H9 (cell line): ENCODE results near the gene GLRA2. TPM values are rescaled to one million over a fixed set of nuclear protein-coding genes. Genes with fewer than 3 reads are reported as not detected.

Experiments used
- DNase-seq: peaks from one replicate; pipeline ENCODE4 v3.0.0-alpha.2; 2017
- H2AFZ ChIP-seq: one replicate; pipeline ENCODE4 v1.6.1; 2013; ENCODE audit warnings: mild to moderate bottlenecking, low read length, control low read depth, moderate library complexity
- H2AK5ac ChIP-seq: 2 replicates; pipeline ENCODE4 v1.6.1; 2013; ENCODE audit warnings: low read length, control low read depth, mixed read lengths; ENCODE audit not compliant: insufficient read length
- H2BK120ac ChIP-seq: one replicate; pipeline ENCODE4 v1.6.1; 2013; ENCODE audit warnings: low read depth, mild to moderate bottlenecking, low read length, control low read depth, inconsistent platforms; ENCODE audit not compliant: poor library complexity, severe bottlenecking
- H2BK12ac ChIP-seq: 2 replicates; pipeline ENCODE4 v1.6.1; 2013; ENCODE audit warnings: low read length, control low read depth, mixed read lengths, low read depth; ENCODE audit not compliant: insufficient read length
- H2BK15ac ChIP-seq: 2 replicates; pipeline ENCODE4 v1.6.1; 2013; ENCODE audit warnings: low read depth, low read length, control low read depth
- H2BK20ac ChIP-seq: one replicate; pipeline ENCODE4 v1.6.1; 2013; ENCODE audit warnings: low read depth, mild to moderate bottlenecking, low read length, control low read depth, inconsistent platforms; ENCODE audit not compliant: poor library complexity, severe bottlenecking
- H2BK5ac ChIP-seq: 2 replicates; pipeline ENCODE4 v1.6.1; 2013; ENCODE audit warnings: low read length, control low read depth, mixed read lengths; ENCODE audit not compliant: insufficient read length
- H3K14ac ChIP-seq: 2 replicates; pipeline ENCODE4 v1.6.1; 2013; ENCODE audit warnings: low read length, control low read depth; ENCODE audit not compliant: insufficient read depth
- H3K18ac ChIP-seq: 2 replicates; pipeline ENCODE4 v1.6.1; 2013; ENCODE audit warnings: low read depth, mild to moderate bottlenecking, mixed read lengths, low read length, control low read depth; ENCODE audit not compliant: insufficient read length
- H3K23ac ChIP-seq: 2 replicates; pipeline ENCODE4 v1.6.1; 2013; ENCODE audit warnings: low read length, control low read depth, mixed read lengths, low read depth; ENCODE audit not compliant: insufficient read length
- H3K23me2 ChIP-seq: 2 replicates; pipeline ENCODE4 v1.6.1; 2013; ENCODE audit warnings: low read depth, mild to moderate bottlenecking, mixed read lengths, low read length, control low read depth; ENCODE audit not compliant: insufficient read length, poor library complexity, severe bottlenecking
- H3K27ac ChIP-seq: 2 replicates; pipeline ENCODE4 v1.5.1; 2013; ENCODE audit warnings: low read length, control low read depth, mixed read lengths, low read depth; ENCODE audit not compliant: insufficient read length
- H3K27me3 ChIP-seq: 2 replicates; pipeline ENCODE4 v1.6.1; 2013; ENCODE audit warnings: low read length, control low read depth, inconsistent platforms; ENCODE audit not compliant: insufficient read depth
- H3K4ac ChIP-seq: 2 replicates; pipeline ENCODE4 v1.6.1; 2013; ENCODE audit warnings: low read depth, mild to moderate bottlenecking, control low read depth, inconsistent platforms, low read length, moderate library complexity
- H3K4me1 ChIP-seq: 2 replicates; pipeline ENCODE4 v1.6.1; 2013; ENCODE audit warnings: low read length, control low read depth, inconsistent platforms; ENCODE audit not compliant: insufficient read depth
- H3K4me2 ChIP-seq: 2 replicates; pipeline ENCODE4 v1.6.1; 2013; ENCODE audit warnings: low read length, control low read depth, mixed read lengths; ENCODE audit not compliant: insufficient read length, insufficient read depth
- H3K56ac ChIP-seq: 2 replicates; pipeline ENCODE4 v1.6.1; 2013; ENCODE audit warnings: low read depth, mild to moderate bottlenecking, mixed read lengths, low read length, control low read depth; ENCODE audit not compliant: insufficient read length
- H3K79me1 ChIP-seq: 2 replicates; pipeline ENCODE4 v1.6.1; 2013; ENCODE audit warnings: low read depth, mild to moderate bottlenecking, moderate library complexity, low read length, control low read depth, inconsistent platforms; ENCODE audit not compliant: insufficient read depth, poor library complexity, severe bottlenecking
- H3K79me2 ChIP-seq: 2 replicates; pipeline ENCODE4 v1.6.1; 2013; ENCODE audit warnings: low read length, control low read depth, inconsistent platforms; ENCODE audit not compliant: insufficient read depth
- H3K9ac ChIP-seq: 2 replicates; pipeline ENCODE4 v1.6.1; 2013; ENCODE audit warnings: low read length, control low read depth, mixed read lengths; ENCODE audit not compliant: insufficient read length; ENCODE audit errors: extremely low read depth
- H3K9me3 ChIP-seq: one replicate; pipeline ENCODE4 v1.6.1; 2013; ENCODE audit warnings: low read depth, low read length, inconsistent platforms; ENCODE audit not compliant: control insufficient read depth
- H3T11ph ChIP-seq: one replicate; pipeline ENCODE4 v1.6.1; 2013; ENCODE audit warnings: mild to moderate bottlenecking, low read length, control low read depth, inconsistent platforms
- H4K20me1 ChIP-seq: one replicate; pipeline ENCODE4 v1.6.1; 2013; ENCODE audit not compliant: control insufficient read depth, insufficient read length, insufficient read depth
- H4K5ac ChIP-seq: 2 replicates; pipeline ENCODE4 v1.6.1; 2013; ENCODE audit warnings: low read depth, mild to moderate bottlenecking, mixed read lengths, low read length, control low read depth; ENCODE audit not compliant: insufficient read length
- H4K8ac ChIP-seq: replicated peaks from 2 replicates; pipeline ENCODE4 v1.6.1; 2013; ENCODE audit warnings: low read length, control low read depth, mixed read lengths, low read depth; ENCODE audit not compliant: insufficient read length
- H4K91ac ChIP-seq: 2 replicates; pipeline ENCODE4 v1.6.1; 2013; ENCODE audit warnings: low read depth, mild to moderate bottlenecking, moderate library complexity, mixed read lengths, low read length, control low read depth; ENCODE audit not compliant: insufficient read length
- H3K27ac Mint-ChIP-seq, 3 experiments: 2 replicates in 2 of 3; 3 replicates in 1 of 3; pipeline ENCODE4 v1.8.0; 2020 to 2021; ENCODE audit warnings: mixed read lengths in 3 of 3, mild to moderate bottlenecking in 1 of 3, moderate library complexity in 1 of 3
- H3K27me3 Mint-ChIP-seq: 2 replicates; pipeline ENCODE4 v1.8.0; 2021; ENCODE audit warnings: low read depth, mild to moderate bottlenecking, moderate library complexity, mixed read lengths
- H3K36me3 Mint-ChIP-seq, 3 experiments: 2 replicates in 2 of 3; 3 replicates in 1 of 3; pipeline ENCODE4 v1.8.0; 2020 to 2021; ENCODE audit warnings: low read depth in 3 of 3, mixed read lengths in 3 of 3; ENCODE audit not compliant: insufficient read depth in 1 of 3
- H3K4me1 Mint-ChIP-seq, 2 experiments: 2 replicates each; pipeline ENCODE4 v1.8.0; 2020; ENCODE audit warnings: mixed read lengths in 2 of 2
- H3K4me3 Mint-ChIP-seq, 2 experiments: 2 replicates in 1 of 2; 3 replicates in 1 of 2; pipeline ENCODE4 v1.8.0; 2020 to 2021; ENCODE audit warnings: mild to moderate bottlenecking in 2 of 2, mixed read lengths in 2 of 2, moderate library complexity in 1 of 2
- H3K9me3 Mint-ChIP-seq, 2 experiments: 2 replicates in 1 of 2; 3 replicates in 1 of 2; pipeline ENCODE4 v1.8.0; 2020; ENCODE audit warnings: mild to moderate bottlenecking in 2 of 2, mixed read lengths in 2 of 2, moderate library complexity in 1 of 2
- CTCF ChIP-seq: fragments of 200-600 bp; sonication (generic); conservative IDR thresholded peaks from 3 replicates; pipeline ENCODE4 v1.8.0; 2021; ENCODE audit warnings: antibody characterized with exemption, mild to moderate bottlenecking
- WGBS: extraction: QIAGEN DNeasy Blood & Tissue Kit; methylation state at CpG from one replicate; pipeline ENCODE4 v1.1.7; 2013; ENCODE audit warnings: missing lambda C conversion rate, low lambda C conversion rate, mixed read lengths; ENCODE audit not compliant: insufficient read length; ENCODE audit errors: extremely low coverage; 5-methylcytosine and 5-hydroxymethylcytosine counted together
- total RNA-seq: library from RNA; stranded (reverse); gene quantifications from 2 replicates; pipeline ENCODE4 v1.2.1, GENCODE V29; 2021

GLRA2 gene
- total RNA-seq, 1 experiment from 2014 or later = not detected

GRCh38 chrX:14573161-14573560 lies 43.8 kb downstream of the GLRA2 start:
- no peak overlapping the region for H3K56ac ChIP-seq
- WGBS = no CpG with 5 or more reads among the region's 2 CpGs
- H3K36me3 Mint-ChIP-seq = no peaks in the 10 kb centered on the region

More at GRCh38 chrX:14573161-14573560, 43.8 kb downstream of the GLRA2 start:
- no peak overlapping the region for H4K8ac ChIP-seq
- no peak overlapping the region for H3T11ph ChIP-seq
- no peak overlapping the region for H2BK5ac ChIP-seq
- H3K79me2 ChIP-seq = no peaks in the 10 kb centered on the region
- H2BK12ac ChIP-seq = no peak overlapping the region
- no peak for DNase-seq
- H3K4me1 ChIP-seq = no peaks in the 10 kb centered on the region
- H4K5ac ChIP-seq = no peak overlapping the region
- H3K23me2 ChIP-seq = no peaks in the 10 kb centered on the region
- no peaks in the 10 kb centered on the region for H3K27me3 ChIP-seq
- Mint-ChIP-seq H3K4me3 (no peak overlapping the region), H3K27me3 (no peaks in the 10 kb centered on the region), H3K9me3 (peaks cover 34 to 47% of the 10 kb centered on the region in 2 experiments), H3K4me1 (no peaks in the 10 kb centered on the region; a peak in 1 of 4 replicates), H3K27ac (no peak overlapping the region)
- no peak overlapping the region for H3K4me2 ChIP-seq
- H4K91ac ChIP-seq = no peak overlapping the region
- no peak overlapping the region for H3K4ac ChIP-seq
- H2BK15ac ChIP-seq = no peak overlapping the region
- H2AK5ac ChIP-seq = no peak overlapping the region
- H2AFZ ChIP-seq = no peak overlapping the region
- no peaks in the 10 kb centered on the region for H3K79me1 ChIP-seq
- H3K18ac ChIP-seq = no peak overlapping the region
- H3K27ac ChIP-seq = no peak overlapping the region
- no peak overlapping the region for H3K9ac ChIP-seq
- H2BK20ac ChIP-seq = no peak overlapping the region
- H3K23ac ChIP-seq = no peak overlapping the region
- no peaks in the 10 kb centered on the region for H3K9me3 ChIP-seq
- no peak for TF ChIP-seq CTCF
- no peaks in the 10 kb centered on the region for H4K20me1 ChIP-seq
- H2BK120ac ChIP-seq = no peak overlapping the region
- no peak overlapping the region for H3K14ac ChIP-seq
